ENCODE measurements around the gene DIPK1B. TPM values are rescaled to one million over a fixed set of nuclear protein-coding genes. Genes with fewer than 3 reads are reported as not detected.

Gene DIPK1B
- polyA plus RNA-seq, 1 of the 3 experiments (the other 2 are of a cell fraction) = 24.5 TPM

GRCh38 chr9:136753371-136754058 is 41.1 kb downstream of the DIPK1B start:
- Histone ChIP-seq H3K27ac (ENCODE audit: low read depth in 2 of 2, low read length in 1 of 2) (no peak overlapping the region), H3K4me2 (no peak overlapping the region), H2AFZ (ENCODE audit: low read depth) (no peak overlapping the region), H3K9me2 (no peaks in the 10 kb centered on the region), H3K4me1 (ENCODE audit: control insufficient read depth in 1 of 2, insufficient read depth in 2 of 2, low read depth in 1 of 2, low read length in 1 of 2) (peaks cover 0 to 5% of the 10 kb centered on the region in 2 experiments; a peak in 1 of 4 replicates), H3K79me2 (ENCODE audit: insufficient read depth) (no peaks in the 10 kb centered on the region), H3F3A (replicated peaks; ENCODE audit: insufficient read depth) (peaks cover 3% of the 10 kb centered on the region), H3K9me3 (no peaks in the 10 kb centered on the region), H3K36me3 (replicated peaks in 1 of 2; ENCODE audit: control insufficient read depth in 1 of 2, insufficient read depth in 2 of 2, low read length in 1 of 2) (no peaks in the 10 kb centered on the region), H4K20me1 (ENCODE audit: insufficient read depth) (no peaks in the 10 kb centered on the region), H3K27me3 (ENCODE audit: insufficient read depth) (no peaks in the 10 kb centered on the region), H3K9ac (no peak overlapping the region), H3K4me3 (ENCODE audit: low read depth in 2 of 2, low read length in 1 of 2) (no peak overlapping the region)
- ChIA-PET CTCF (no interaction called here), POLR2A (no interaction called here)
- WGBS (ENCODE audit: low lambda C conversion rate) = 58% methylated on average over 16 of the region's 31 CpGs
- TF ChIP-seq NFIC (IDR thresholded peaks at IDR 0.05; ENCODE audit: borderline replicate concordance) (no peak), ELF1 (IDR thresholded peaks at IDR 0.05) (no peak), MAX (IDR thresholded peaks at IDR 0.05; ENCODE audit: low read depth) (no peak), RCOR1 (IDR thresholded peaks at IDR 0.05; ENCODE audit: low read length) (no peak), NRF1 (IDR thresholded peaks at IDR 0.05; ENCODE audit: low read depth, low read length) (no peak), ZBTB33 (IDR thresholded peaks at IDR 0.05; ENCODE audit: borderline replicate concordance, low read depth) (no peak), EP300 (IDR thresholded peaks at IDR 0.05; ENCODE audit: borderline replicate concordance in 1 of 2, low read depth in 1 of 2, low read length in 1 of 2) (no peak), POLR2AphosphoS5 (IDR thresholded peaks at IDR 0.05; ENCODE audit: low read depth, low read length) (no peak), FOSL2 (IDR thresholded peaks at IDR 0.05; ENCODE audit: borderline replicate concordance, low read depth) (no peak)
- DNase-seq = no peak

GRCh38 chr9:136754059-136754572 is 41.7 kb downstream of the DIPK1B start:
- CTCF ChIA-PET = interaction anchor here (1.3 kb wide), 1 partner anchor 12 kb away, joined by 6 read pairs; no protein-coding TSS in a partner anchor
- no peaks in the 10 kb centered on the region for H3K79me2 ChIP-seq (ENCODE audit: insufficient read depth)
- DNase-seq = no peak
- no peak overlapping the region for H3K4me3 ChIP-seq (ENCODE audit: low read depth in 2 of 2, low read length in 1 of 2)
- H3K27me3 ChIP-seq (ENCODE audit: insufficient read depth) = no peaks in the 10 kb centered on the region
- H3K4me1 ChIP-seq (ENCODE audit: control insufficient read depth in 1 of 2, insufficient read depth in 2 of 2, low read depth in 1 of 2, low read length in 1 of 2) = peaks cover 0 to 5% of the 10 kb centered on the region in 2 experiments; a peak in 1 of 4 replicates
- WGBS (ENCODE audit: low lambda C conversion rate) = no CpG with 5 or more reads among the region's 17 CpGs
- TF ChIP-seq GATA2 (CRISPR knock-in tag; IDR thresholded peaks at IDR 0.05) = no peak
- no peak for TF ChIP-seq NRF1 (IDR thresholded peaks at IDR 0.05; ENCODE audit: low read depth, low read length)
- TF ChIP-seq RXRA (IDR thresholded peaks at IDR 0.05; ENCODE audit: borderline replicate concordance, low read depth) = no peak
- TF ChIP-seq FOSL2 (IDR thresholded peaks at IDR 0.05; ENCODE audit: borderline replicate concordance, low read depth) = no peak
- TF ChIP-seq EP300 (IDR thresholded peaks at IDR 0.05; ENCODE audit: borderline replicate concordance in 1 of 2, low read depth in 1 of 2, low read length in 1 of 2) = no peak
- no peak for TF ChIP-seq CHD2 (IDR thresholded peaks at IDR 0.05; ENCODE audit: low read length, partially characterized antibody)
- no peak for TF ChIP-seq RCOR1 (IDR thresholded peaks at IDR 0.05; ENCODE audit: low read length)
- TF ChIP-seq ZBTB33 (IDR thresholded peaks at IDR 0.05; ENCODE audit: borderline replicate concordance, low read depth) = no peak
- POLR2A ChIA-PET = no interaction called here
- no peaks in the 10 kb centered on the region for H3K36me3 ChIP-seq (replicated peaks in 1 of 2; ENCODE audit: control insufficient read depth in 1 of 2, insufficient read depth in 2 of 2, low read length in 1 of 2)
- no peaks in the 10 kb centered on the region for H4K20me1 ChIP-seq (ENCODE audit: insufficient read depth)
- H3K27ac ChIP-seq (ENCODE audit: low read depth in 2 of 2, low read length in 1 of 2) = no peak overlapping the region
- H3F3A ChIP-seq (replicated peaks; ENCODE audit: insufficient read depth) = peaks cover 3% of the 10 kb centered on the region
- no peak overlapping the region for H3K9ac ChIP-seq
- H2AFZ ChIP-seq (ENCODE audit: low read depth) = no peak overlapping the region
- H3K9me3 ChIP-seq = no peaks in the 10 kb centered on the region
- H3K4me2 ChIP-seq = no peak overlapping the region
- no peaks in the 10 kb centered on the region for H3K9me2 ChIP-seq

Data from SK-N-SH (cell line).